Neural cell (in vitro differentiated cells): ENCODE measurements around the gene WNT3A. TPM values are rescaled to one million over a fixed set of nuclear protein-coding genes. Genes with fewer than 3 reads are reported as not detected.

Experiments used
- H2AFZ ChIP-seq: fragments of 200-600, 300-800 bp; sonication (generic), shearing (Covaris generic); 2 replicates; pipeline ENCODE4 v1.6.0; 2014; ENCODE audit warnings: low read depth, mild to moderate bottlenecking, antibody characterized with exemption, low read length, moderate library complexity
- H3F3A ChIP-seq: fragments of 200-600 bp; shearing (Covaris generic); 2 replicates; pipeline ENCODE4 v1.6.1; 2016; ENCODE audit warnings: mild to moderate bottlenecking, moderate library complexity, mixed read lengths, antibody characterized with exemption, low read length; ENCODE audit not compliant: insufficient read depth, poor library complexity, severe bottlenecking
- H3K27ac ChIP-seq: fragments of 200-600, 300-800 bp; sonication (generic), shearing (Covaris generic); 2 replicates; pipeline ENCODE4 v1.5.1; 2014; ENCODE audit warnings: mild to moderate bottlenecking, low read length, moderate library complexity
- H3K27me3 ChIP-seq: fragments of 300-800, 200-600 bp; sonication (generic), shearing (Covaris generic); 2 replicates; pipeline ENCODE4 v1.6.0; 2014; ENCODE audit warnings: mild to moderate bottlenecking, low read depth, low read length, moderate library complexity; ENCODE audit not compliant: insufficient read depth
- H3K36me3 ChIP-seq: fragments of 300-800, 200-600 bp; sonication (generic), shearing (Covaris generic); 2 replicates; pipeline ENCODE4 v1.5.1; 2014; ENCODE audit warnings: mild to moderate bottlenecking, antibody characterized with exemption, low read length, moderate library complexity; ENCODE audit not compliant: insufficient read depth
- H3K4me2 ChIP-seq: fragments of 300-800, 200-600 bp; sonication (generic), shearing (Covaris generic); 2 replicates; pipeline ENCODE4 v1.6.0; 2014; ENCODE audit warnings: mild to moderate bottlenecking, low read length
- H3K4me3 ChIP-seq: fragments of 300-800, 200-600 bp; sonication (generic), shearing (Covaris generic); 2 replicates; pipeline ENCODE4 v1.5.1; 2014; ENCODE audit warnings: mild to moderate bottlenecking, low read length, moderate library complexity
- H3K79me2 ChIP-seq: fragments of 200-600 bp; shearing (Covaris generic); replicated peaks from 2 replicates; pipeline ENCODE4 v1.6.0; 2014; ENCODE audit warnings: mild to moderate bottlenecking, low read length, moderate library complexity; ENCODE audit not compliant: insufficient read depth
- H3K9ac ChIP-seq: fragments of 300-800, 200-600 bp; sonication (generic), shearing (Covaris generic); 2 replicates; pipeline ENCODE4 v1.6.1; 2016; ENCODE audit warnings: mild to moderate bottlenecking, low read length, mixed read lengths
- H3K9me2 ChIP-seq: fragments of 200-600 bp; shearing (Covaris generic); 2 replicates; pipeline ENCODE4 v1.6.1; 2016; ENCODE audit warnings: mild to moderate bottlenecking, low read length, mixed read lengths; ENCODE audit not compliant: insufficient read depth
- H3K9me3 ChIP-seq: fragments of 200-600, 300-800 bp; sonication (generic), shearing (Covaris generic); 2 replicates; pipeline ENCODE4 v1.6.1; 2016; ENCODE audit warnings: mild to moderate bottlenecking, mixed run types, low read length, moderate library complexity, mixed read lengths
- H4K20me1 ChIP-seq: fragments of 200-600 bp; shearing (Covaris generic); 2 replicates; pipeline ENCODE4 v1.6.1; 2016; ENCODE audit warnings: mild to moderate bottlenecking, mixed run types; ENCODE audit not compliant: insufficient read depth
- CTCF ChIP-seq: fragments of 450-650 bp; IDR thresholded peaks from 2 replicates; pipeline ENCODE4 v1.5.1; 2014; ENCODE audit warnings: antibody characterized with exemption, mild to moderate bottlenecking, moderate library complexity; ENCODE audit not compliant: poor library complexity, severe bottlenecking
- EP300 ChIP-seq: fragments of 450-650 bp; conservative IDR thresholded peaks from 2 replicates; pipeline ENCODE4 v1.6.1; 2014; ENCODE audit warnings: antibody characterized with exemption, mild to moderate bottlenecking, moderate library complexity; ENCODE audit not compliant: poor library complexity, severe bottlenecking
- EZH2 ChIP-seq: fragments of 200-600, 300-800 bp; shearing (Covaris generic), sonication (generic); IDR thresholded peaks from 2 replicates; pipeline ENCODE4 v1.6.1; 2014; ENCODE audit warnings: antibody characterized with exemption, low read length, borderline replicate concordance, mild to moderate bottlenecking; ENCODE audit not compliant: insufficient read depth, poor library complexity, severe bottlenecking
- MXI1 ChIP-seq: fragments of 450-650 bp; conservative IDR thresholded peaks from 2 replicates; pipeline ENCODE4 v1.6.1; 2014; ENCODE audit warnings: antibody characterized with exemption, mild to moderate bottlenecking; ENCODE audit not compliant: poor library complexity, severe bottlenecking
- POLR2AphosphoS5 ChIP-seq: IDR thresholded peaks from 2 replicates; pipeline ENCODE4 v1.6.1; 2012
- RAD21 ChIP-seq: fragments of 450-650 bp; conservative IDR thresholded peaks from 2 replicates; pipeline ENCODE4 v1.6.1; 2014; ENCODE audit warnings: antibody characterized with exemption, mild to moderate bottlenecking, moderate library complexity
- REST ChIP-seq: IDR thresholded peaks from 2 replicates; pipeline ENCODE4 v1.6.1; 2012; ENCODE audit warnings: borderline replicate concordance
- SMC3 ChIP-seq: fragments of 450-650 bp; conservative IDR thresholded peaks from 2 replicates; pipeline ENCODE4 v1.6.1; 2014; ENCODE audit warnings: antibody characterized with exemption, mild to moderate bottlenecking, moderate library complexity; ENCODE audit not compliant: poor library complexity
- TAF1 ChIP-seq: IDR thresholded peaks from 2 replicates; pipeline ENCODE4 v1.6.1; 2012; ENCODE audit warnings: low read depth
- polyA plus RNA-seq: library from polyadenylated mRNA; depleted of rRNA; stranded (reverse); fragments of >200 nt; gene quantifications from 2 replicates; pipeline ENCODE4 v1.2.3, GENCODE V29; 2014

The WNT3A gene
- polyA plus RNA-seq, 1 donor from 2014 or later = 0.14 TPM

- Histone ChIP-seq H3K79me2 (no peaks in the 10 kb centered on the region), H3K27ac (no peak overlapping the region), H2AFZ (no peak overlapping the region), H3F3A (no peaks in the 10 kb centered on the region), H3K9me2 (no peaks in the 10 kb centered on the region), H3K27me3 (peaks cover 11% of the 10 kb centered on the region), H3K36me3 (no peaks in the 10 kb centered on the region), H4K20me1 (no peaks in the 10 kb centered on the region), H3K9ac (no peak overlapping the region), H3K9me3 (no peaks in the 10 kb centered on the region), H3K4me3 (no peak overlapping the region), H3K4me2 (no peak overlapping the region)
- TF ChIP-seq TAF1 (no peak), MXI1 (no peak), RAD21 (no peak)
These were observed 29.0 kb downstream of the WNT3A start for GRCh38 chr1:228035844-228036243.

GRCh38 chr1:228036701-228037231, 30.0 kb downstream of the WNT3A start:
- no peak overlapping the region for H3K27ac ChIP-seq
- no peaks in the 10 kb centered on the region for H3F3A ChIP-seq
- no peaks in the 10 kb centered on the region for H3K36me3 ChIP-seq
- H3K9me3 ChIP-seq = no peaks in the 10 kb centered on the region
- no peaks in the 10 kb centered on the region for H4K20me1 ChIP-seq
- H3K27me3 ChIP-seq = peaks cover 11% of the 10 kb centered on the region
- H3K9ac ChIP-seq = no peak overlapping the region
- TF ChIP-seq TAF1 = no peak
- TF ChIP-seq REST = no peak
- TF ChIP-seq EP300 = no peak
- TF ChIP-seq POLR2AphosphoS5 = no peak
- no peak for TF ChIP-seq SMC3
- TF ChIP-seq EZH2 = no peak
- TF ChIP-seq RAD21 = no peak
- TF ChIP-seq CTCF = no peak
- no peak for TF ChIP-seq MXI1
- no peak overlapping the region for H3K4me2 ChIP-seq
- no peak overlapping the region for H3K4me3 ChIP-seq
- H3K9me2 ChIP-seq = no peaks in the 10 kb centered on the region
- H3K79me2 ChIP-seq = no peaks in the 10 kb centered on the region
- H2AFZ ChIP-seq = no peak overlapping the region
